Spleen (tissue), 13 donors: ENCODE measurements around the gene CT47A1. TPM values are rescaled to one million over a fixed set of nuclear protein-coding genes. Genes with fewer than 3 reads are reported as not detected.
"Not testable (repeated sequence)": the region's sequence is repeated elsewhere in the genome, so short reads cannot be mapped to it uniquely, and the experiment has no call there.

ENCODE experiments used
- DNase-seq: peaks from one replicate; pipeline ENCODE4 v3.0.0-alpha.2; 2020
- H3K27ac ChIP-seq, 8 donors: fragments of 200-600 bp; sonication (generic) in 7 of 8; 1 replicate in 4 of 8; 2 replicates in 4 of 8; pipeline versions ENCODE4 v1.5.0 to v1.8.0; 2016 to 2021; ENCODE audit warnings: inconsistent platforms in 4 of 8, mild to moderate bottlenecking in 4 of 8, moderate library complexity in 1 of 8
- H3K27me3 ChIP-seq, 7 donors: fragments of 200-600 bp; sonication (generic) in 6 of 7; replicated peaks in 1 of 7; 1 replicate in 4 of 7; 2 replicates in 3 of 7; pipeline versions ENCODE4 v1.5.0 to v1.8.0; 2016 to 2021; ENCODE audit warnings: inconsistent platforms in 3 of 7, mild to moderate bottlenecking in 1 of 7
- H3K36me3 ChIP-seq, 6 donors: fragments of 200-600 bp; sonication (generic) in 5 of 6; 1 replicate in 4 of 6; 2 replicates in 2 of 6; pipeline versions ENCODE4 v1.5.0 to v1.8.0; 2016 to 2021; ENCODE audit warnings: inconsistent platforms in 2 of 6
- H3K4me1 ChIP-seq, 6 donors: fragments of 200-600 bp; sonication (generic) in 5 of 6; 1 replicate in 3 of 6; 2 replicates in 3 of 6; pipeline versions ENCODE4 v1.5.0 to v1.8.0; 2016 to 2021; ENCODE audit warnings: inconsistent platforms in 3 of 6
- H3K4me3 ChIP-seq, 8 donors: fragments of 200-600 bp; sonication (generic) in 7 of 8; 1 replicate in 4 of 8; 2 replicates in 4 of 8; pipeline versions ENCODE4 v1.5.0 to v1.8.0; 2016 to 2021; ENCODE audit warnings: inconsistent platforms in 4 of 8, mild to moderate bottlenecking in 4 of 8, moderate library complexity in 2 of 8
- H3K9me3 ChIP-seq, 8 donors: fragments of 200-600 bp; sonication (generic) in 7 of 8; 1 replicate in 4 of 8; 2 replicates in 4 of 8; pipeline versions ENCODE4 v1.5.0 to v1.8.0; 2016 to 2021; ENCODE audit warnings: inconsistent platforms in 4 of 8
- POLR2A ChIP-seq, 3 donors: fragments of 450-650 bp; IDR thresholded peaks; one replicate each; pipeline ENCODE4 v1.5.1; 2017; ENCODE audit warnings: antibody characterized with exemption in 3 of 3, mild to moderate bottlenecking in 1 of 3
- POLR2AphosphoS5 ChIP-seq, 3 donors: sonication (generic); formaldehyde crosslinking; IDR thresholded peaks; one replicate each; pipeline ENCODE4 v1.5.1; 2017; ENCODE audit warnings: antibody characterized with exemption in 3 of 3
- WGBS, 5 donors: extraction: QIAGEN DNeasy Blood & Tissue Kit in 3 of 5; methylation state at CpG; one replicate each; pipeline versions ENCODE4 v1.1.5 to v1.1.7; 2013 to 2018; 5-methylcytosine and 5-hydroxymethylcytosine counted together
- intact Hi-C: fragments of 100-400 bp; cut with DNase I; formaldehyde crosslinking; loops from one replicate; pipeline ENCODE4 v1.15.0; 2023; ENCODE audit warnings: low total_unique reads
- long read RNA-seq, 2 donors: transcript quantifications; one replicate each; lab custom pipeline, GENCODE V29; 2026
- polyA plus RNA-seq, 3 donors: library from polyadenylated mRNA; stranded (reverse); fragments of 200-250 nt; gene quantifications; one replicate each; pipeline ENCODE4 v1.2.1, GENCODE V29; 2013
- total RNA-seq, 7 donors: library from RNA; depleted of rRNA in 3 of 7; stranded (reverse); fragments of >200 nt in 3 of 7; fragmentation: NEBNext Ultra II Directional in 4 of 7; extraction: Animal tissue kit (Norgen Biotek cat#: 25700) in 4 of 7; gene quantifications; one replicate each; pipeline versions ENCODE4 v1.1.0 to v1.2.1, GENCODE V29; 2016 to 2021
- TF ChIP-seq, protein P1 (sequence below), 11 experiments: fragments of 200-600 bp in 7 of 11; fragments of 450-650 bp in 4 of 11; sonication (generic) in 4 of 11; IDR thresholded peaks in 8 of 11; conservative IDR thresholded peaks in 3 of 11; 1 replicate in 7 of 11; 2 replicates in 4 of 11; pipeline versions ENCODE4 v1.4.0 to v1.8.0; 2016 to 2021; ENCODE audit warnings: antibody characterized with exemption in 11 of 11, inconsistent platforms in 4 of 11, mild to moderate bottlenecking in 1 of 11
- donor health status: healthy with polysubstance abuse.
- donor health status: DM: no; HTN: no; CAD: no; lungs with moderate emphysema.
- donor health status: DM: no; HTN: no; CAD: no.
- donor health status: Bipolar disorder and iron deficiency.
- donor health status: healthy.
- donor health status: DM: no; HTN: no; CAD: no.
- donor health status: DM: yes; HTN: yes; CAD: no.

Gene CT47A1
- total RNA-seq (not detected), polyA plus RNA-seq (not detected)
- long read RNA-seq, donor 1: 0 reads
- long read RNA-seq, donor 2: 0 reads

DNA sequence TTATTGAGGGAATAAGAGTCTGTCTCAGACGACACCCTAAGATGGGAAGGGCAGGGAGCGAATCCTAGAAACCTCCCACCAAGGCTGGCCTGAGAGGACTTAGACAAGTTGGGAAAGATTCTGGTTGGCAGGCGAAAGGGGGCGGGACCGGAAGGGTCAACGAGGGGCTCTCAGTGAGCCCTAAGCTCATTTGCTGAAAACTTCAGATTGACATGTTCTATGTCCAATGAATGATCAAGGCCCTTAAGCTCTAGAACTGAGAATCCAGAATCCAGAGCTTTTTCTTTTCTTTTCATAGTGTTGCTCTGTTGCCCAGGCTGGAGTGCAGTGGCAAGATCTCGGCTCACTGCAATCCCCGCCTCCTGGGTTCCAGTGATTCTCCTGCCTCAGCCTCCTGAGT, at the start of gene CT47A1:
Gene CT47A1, minus strand, starts transcription at position 101 of the 400 bp plus-strand sequence. CDS start 231 bp downstream, outside the sequence.
- no CpG with 5 or more reads among the region's 8 CpGs for WGBS, 5 donors
- H3K4me3 ChIP-seq, H3K4me1 ChIP-seq, H3K36me3 ChIP-seq, H3K27me3 ChIP-seq, H3K9me3 ChIP-seq, intact Hi-C loops, H3K27ac ChIP-seq, DNase-seq: not testable (repeated sequence)

DNA sequence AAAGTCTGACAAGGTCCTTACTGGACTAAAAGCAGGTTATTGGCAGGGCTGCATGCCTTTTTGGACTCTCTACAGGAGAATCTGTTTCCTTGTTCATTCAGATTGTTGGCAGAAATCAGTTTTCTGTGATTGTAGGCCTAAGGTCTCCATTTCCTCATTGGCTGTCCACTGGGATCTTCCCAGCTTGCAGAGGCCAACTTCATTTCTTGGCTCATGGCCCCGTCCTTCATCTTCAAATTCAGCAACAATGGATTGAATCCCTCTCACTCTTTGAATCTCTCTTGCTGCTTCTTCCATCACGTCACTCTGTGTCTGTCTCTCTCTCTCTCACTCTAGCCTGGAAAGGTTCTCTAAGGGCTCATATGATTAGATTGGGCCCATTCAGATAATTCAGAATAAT, 47.0 kb upstream of the CT47A1 start:
- Histone ChIP-seq H3K4me1 (no peaks in the 10 kb centered on the region), H3K27me3 (no peaks in the 10 kb centered on the region), H3K27ac (no peak overlapping the region), H3K9me3 (no peaks in the 10 kb centered on the region), H3K36me3 (no peaks in the 10 kb centered on the region), H3K4me3 (no peak overlapping the region)
- intact Hi-C loops: no loop called here
- 35 to 81% (median 59%) methylated on average over 2 of the region's 2 CpGs for WGBS, 5 donors
- no peak for DNase-seq
- TF ChIP-seq POLR2A (IDR thresholded peaks at IDR 0.05) (no peak), POLR2AphosphoS5 (IDR thresholded peaks at IDR 0.05) (no peak)
- TF ChIP-seq, protein P1, sequence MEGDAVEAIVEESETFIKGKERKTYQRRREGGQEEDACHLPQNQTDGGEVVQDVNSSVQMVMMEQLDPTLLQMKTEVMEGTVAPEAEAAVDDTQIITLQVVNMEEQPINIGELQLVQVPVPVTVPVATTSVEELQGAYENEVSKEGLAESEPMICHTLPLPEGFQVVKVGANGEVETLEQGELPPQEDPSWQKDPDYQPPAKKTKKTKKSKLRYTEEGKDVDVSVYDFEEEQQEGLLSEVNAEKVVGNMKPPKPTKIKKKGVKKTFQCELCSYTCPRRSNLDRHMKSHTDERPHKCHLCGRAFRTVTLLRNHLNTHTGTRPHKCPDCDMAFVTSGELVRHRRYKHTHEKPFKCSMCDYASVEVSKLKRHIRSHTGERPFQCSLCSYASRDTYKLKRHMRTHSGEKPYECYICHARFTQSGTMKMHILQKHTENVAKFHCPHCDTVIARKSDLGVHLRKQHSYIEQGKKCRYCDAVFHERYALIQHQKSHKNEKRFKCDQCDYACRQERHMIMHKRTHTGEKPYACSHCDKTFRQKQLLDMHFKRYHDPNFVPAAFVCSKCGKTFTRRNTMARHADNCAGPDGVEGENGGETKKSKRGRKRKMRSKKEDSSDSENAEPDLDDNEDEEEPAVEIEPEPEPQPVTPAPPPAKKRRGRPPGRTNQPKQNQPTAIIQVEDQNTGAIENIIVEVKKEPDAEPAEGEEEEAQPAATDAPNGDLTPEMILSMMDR (IDR thresholded peaks at IDR 0.05 in 8 of 11, conservative IDR thresholded peaks at IDR 0.05 in 3 of 11): no peak

DNA sequence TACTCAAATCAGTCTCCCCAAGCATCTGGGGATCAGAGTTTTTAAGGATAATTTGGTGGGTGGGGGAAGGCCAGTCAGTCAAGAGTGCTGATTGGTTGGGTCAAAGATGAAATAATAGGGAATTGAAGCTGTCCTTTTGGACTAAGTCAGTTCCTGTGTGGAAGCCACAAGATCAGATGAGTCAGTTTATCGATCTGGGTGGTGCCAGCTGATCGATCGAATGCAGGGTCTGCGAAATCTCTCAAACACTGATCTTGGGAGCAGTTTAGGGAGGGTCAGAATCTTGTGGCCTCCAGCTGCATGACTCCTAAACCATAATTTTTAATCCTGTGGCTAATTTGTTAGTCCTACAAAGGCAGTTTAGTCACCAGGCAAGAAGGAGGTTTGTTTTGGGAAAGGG, 44.5 kb upstream of the CT47A1 start:
- Histone ChIP-seq H3K4me1 (no peaks in the 10 kb centered on the region), H3K9me3 (no peaks in the 10 kb centered on the region), H3K36me3 (no peaks in the 10 kb centered on the region), H3K4me3 (no peak overlapping the region), H3K27ac (no peak overlapping the region), H3K27me3 (peaks cover 0 to 4% (median 0%) of the 10 kb centered on the region in 7 donors)
- intact Hi-C loops: no loop called here
- DNase-seq: no peak
- TF ChIP-seq POLR2A (IDR thresholded peaks at IDR 0.05) (no peak), POLR2AphosphoS5 (IDR thresholded peaks at IDR 0.05) (no peak)
- TF ChIP-seq, protein P1 (IDR thresholded peaks at IDR 0.05 in 8 of 11, conservative IDR thresholded peaks at IDR 0.05 in 3 of 11): no peak
- WGBS, 5 donors: 87 to 95% (median 88%) methylated on average over 4 of the region's 4 CpGs

DNA sequence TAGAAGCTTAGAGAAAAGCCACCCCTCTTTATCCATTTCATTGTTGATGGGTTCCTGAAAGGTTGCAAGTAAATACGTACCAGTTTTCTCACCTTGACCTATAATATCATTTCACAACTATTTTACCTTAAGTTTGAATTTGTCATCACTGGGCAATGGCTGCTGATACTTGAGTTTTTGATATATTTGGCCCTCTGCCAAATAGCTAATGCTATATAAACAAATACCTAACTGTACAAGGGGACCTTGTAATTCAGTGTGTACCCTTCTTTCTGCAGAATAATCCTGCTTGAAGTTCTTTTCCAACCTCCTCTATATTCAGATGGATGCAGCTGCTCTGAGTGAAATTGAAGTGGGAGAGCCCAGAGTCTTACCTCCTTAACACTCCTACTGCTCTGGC, 42.9 kb upstream of the CT47A1 start:
- Histone ChIP-seq H3K27ac (no peak overlapping the region), H3K9me3 (no peaks in the 10 kb centered on the region), H3K4me1 (no peaks in the 10 kb centered on the region), H3K27me3 (peaks cover 0 to 4% (median 0%) of the 10 kb centered on the region in 7 donors), H3K4me3 (no peak overlapping the region), H3K36me3 (no peaks in the 10 kb centered on the region)
- DNase-seq: no peak
- 44 to 76% (median 52%) methylated on average over 1 of the region's 1 CpG for whole genome bisulfite sequencing, 5 donors
- TF ChIP-seq, protein P1 (IDR thresholded peaks at IDR 0.05 in 8 of 11, conservative IDR thresholded peaks at IDR 0.05 in 3 of 11): no peak
- TF ChIP-seq POLR2AphosphoS5 (IDR thresholded peaks at IDR 0.05): no peak
- intact Hi-C loops: no loop called here

DNA sequence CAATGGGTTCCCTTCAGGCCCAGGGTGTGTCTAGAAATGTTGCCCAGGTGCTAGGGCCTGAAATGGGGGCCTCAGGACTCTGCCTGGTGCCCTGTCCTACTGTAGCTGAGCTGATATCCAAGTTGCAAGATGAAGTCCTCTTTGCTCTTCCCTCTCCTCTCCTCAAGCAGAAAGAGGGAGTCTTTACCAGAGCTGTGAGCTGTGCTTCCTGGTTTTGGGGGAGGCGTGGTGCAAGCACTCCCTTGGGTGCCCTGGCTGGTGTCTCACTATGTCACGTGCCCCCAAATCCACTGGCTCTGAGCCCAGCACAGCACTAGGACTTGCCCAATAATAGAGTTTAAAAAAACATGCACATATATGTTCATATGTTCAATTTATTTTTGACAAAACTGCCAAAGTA, 29.3 kb upstream of the CT47A1 start:
- intact Hi-C loops: no loop called here

More for the DNA sequence above, 29.3 kb upstream of the CT47A1 start:
- peaks cover 0 to 12% (median 2%) of the 10 kb centered on the region in 8 donors for H3K9me3 ChIP-seq
- no peak for DNase-seq
- H3K27ac ChIP-seq: no peak overlapping the region
- TF ChIP-seq, protein P1 (IDR thresholded peaks at IDR 0.05 in 8 of 11, conservative IDR thresholded peaks at IDR 0.05 in 3 of 11): no peak
- no peak for TF ChIP-seq POLR2AphosphoS5 (IDR thresholded peaks at IDR 0.05)
- TF ChIP-seq POLR2A (IDR thresholded peaks at IDR 0.05): no peak
- no peaks in the 10 kb centered on the region for H3K27me3 ChIP-seq
- H3K36me3 ChIP-seq: no peaks in the 10 kb centered on the region
- H3K4me1 ChIP-seq: no peaks in the 10 kb centered on the region
- WGBS, 5 donors: 49 to 100% (median 76%) methylated on average over 1 to 2 of the region's 2 CpGs
- no peak overlapping the region for H3K4me3 ChIP-seq
